ENCODE measurements around the gene DVL3. TPM values are rescaled to one million over a fixed set of nuclear protein-coding genes. Genes with fewer than 3 reads are reported as not detected.

The DVL3 gene
- total and polyA plus RNA-seq, 10 of the 15 experiments (the other 5 are each of a cell fraction or from before 2014, with no cell fraction given) = 2.2 to 39.7 (median 14.5) TPM

- POLR2A ChIA-PET = interaction anchor here (0.6 kb wide), 1 partner anchor 1192 kb away, joined by 4 read pairs; no protein-coding TSS in a partner anchor
- Histone ChIP-seq H4K20me1 (ENCODE audit: control insufficient read depth, insufficient read depth) (peaks cover 3% of the 10 kb centered on the region; the same call in 1 of the 2 replicates), H3K27me3 (replicated peaks in 1 of 2; ENCODE audit: control insufficient read depth in 2 of 2, insufficient read depth in 2 of 2, low read length in 1 of 2) (no peaks in the 10 kb centered on the region), H3K9ac (ENCODE audit: control insufficient read depth, insufficient read depth, low read length) (no peak overlapping the region), H3K27ac (ENCODE audit: control insufficient read depth, insufficient read depth) (no peak overlapping the region), H3K9me3 (replicated peaks; ENCODE audit: control insufficient read depth, insufficient read depth, low read length) (no peaks in the 10 kb centered on the region), H3K4me3 (no peak overlapping the region), H3K4me1 (ENCODE audit: control insufficient read depth, insufficient read depth, low read length) (0 out of 2 replicates have a peak, but pooled peaks cover 4% of the 10 kb centered on the region), H3K4me2 (ENCODE audit: control insufficient read depth, insufficient read depth) (no peak overlapping the region), H3K79me2 (ENCODE audit: control insufficient read depth, insufficient read depth, low read length) (peaks cover 27% of the 10 kb centered on the region), H3K36me3 (ENCODE audit: control insufficient read depth in 2 of 2, insufficient read depth in 2 of 2, low read length in 1 of 2) (peaks cover 6 to 11% of the 10 kb centered on the region in 2 experiments; a peak in 3 of 4 replicates), H2AFZ (ENCODE audit: control insufficient read depth, low read depth, low read length) (no peak overlapping the region)
- SMC1A ChIA-PET (ENCODE audit: uncharacterized antibody, unreplicated experiment) = no interaction called here
- DNase-seq (ENCODE audit: low read depth, low spot score) (no peak), ATAC-seq (no peak), FAIRE-seq (no peak)
- intact Hi-C loops (cut with micrococcal nuclease; ENCODE audit: unreplicated experiment) = no loop called here
- in situ Hi-C loops (cut with MboI) = no loop called here
- WGBS (ENCODE audit: insufficient coverage, insufficient replicate concordance, low lambda C conversion rate, missing lambda C conversion rate) = 98% methylated on average over 17 of the region's 17 CpGs
- CTCF ChIA-PET = no interaction called here
- no TSS peak for BruUV-seq (replicated peaks)
- no peak for TF ChIP-seq ZBTB33 (IDR thresholded peaks at IDR 0.05)
- TF ChIP-seq, protein P1, sequence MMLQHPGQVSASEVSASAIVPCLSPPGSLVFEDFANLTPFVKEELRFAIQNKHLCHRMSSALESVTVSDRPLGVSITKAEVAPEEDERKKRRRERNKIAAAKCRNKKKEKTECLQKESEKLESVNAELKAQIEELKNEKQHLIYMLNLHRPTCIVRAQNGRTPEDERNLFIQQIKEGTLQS (IDR thresholded peaks at IDR 0.05; ENCODE audit: borderline replicate concordance, extremely low read depth, low read depth, low read length) = no peak
- TF ChIP-seq RFX5 (IDR thresholded peaks at IDR 0.05; ENCODE audit: low read depth, low read length) = no peak
- no peak for TF ChIP-seq SP1 (IDR thresholded peaks at IDR 0.05; ENCODE audit: low read depth, low read length)
- TF ChIP-seq POU2F2 (IDR thresholded peaks at IDR 0.05; ENCODE audit: borderline replicate concordance, low read depth, low read length) = no peak
- RAD21 ChIA-PET (ENCODE audit: unreplicated experiment) = no interaction called here
Measured at GRCh38 chr3:184188080-184188479, 32.9 kb downstream of the DVL3 start.

- DNase-seq (ENCODE audit: low read depth, low spot score) (no peak), FAIRE-seq (no peak), ATAC-seq (no peak)
- Histone ChIP-seq H3K36me3 (ENCODE audit: control insufficient read depth in 2 of 2, insufficient read depth in 2 of 2, low read length in 1 of 2) (peaks cover 10 to 22% of the 10 kb centered on the region in 2 experiments; a peak in 3 of 4 replicates), H3K4me2 (ENCODE audit: control insufficient read depth, insufficient read depth) (no peak overlapping the region), H4K20me1 (ENCODE audit: control insufficient read depth, insufficient read depth) (peaks cover 3% of the 10 kb centered on the region; the same call in 1 of the 2 replicates), H3K79me2 (ENCODE audit: control insufficient read depth, insufficient read depth, low read length) (peaks cover 27% of the 10 kb centered on the region), H3K27me3 (replicated peaks in 1 of 2; ENCODE audit: control insufficient read depth in 2 of 2, insufficient read depth in 2 of 2, low read length in 1 of 2) (no peaks in the 10 kb centered on the region), H3K9me3 (replicated peaks; ENCODE audit: control insufficient read depth, insufficient read depth, low read length) (no peaks in the 10 kb centered on the region), H3K27ac (ENCODE audit: control insufficient read depth, insufficient read depth) (no peak overlapping the region), H2AFZ (ENCODE audit: control insufficient read depth, low read depth, low read length) (no peak overlapping the region), H3K9ac (ENCODE audit: control insufficient read depth, insufficient read depth, low read length) (no peak overlapping the region), H3K4me3 (no peak overlapping the region), H3K4me1 (ENCODE audit: control insufficient read depth, insufficient read depth, low read length) (0 out of 2 replicates have a peak, but pooled peaks cover 4% of the 10 kb centered on the region)
- POLR2A ChIA-PET = no interaction called here
- SMC1A ChIA-PET (ENCODE audit: uncharacterized antibody, unreplicated experiment) = no interaction called here
- intact Hi-C loops (cut with micrococcal nuclease; ENCODE audit: unreplicated experiment) (no loop called here), in situ Hi-C loops (cut with MboI) (no loop called here)
- TF ChIP-seq NR2F1 (conservative IDR thresholded peaks at IDR 0.05) (no peak), STAT1 (conservative IDR thresholded peaks at IDR 0.05) (no peak)
- CTCF ChIA-PET = no interaction called here
- BruUV-seq (replicated peaks) = no TSS peak
- 96% methylated on average over 13 of the region's 13 CpGs for WGBS (ENCODE audit: insufficient coverage, insufficient replicate concordance, low lambda C conversion rate, missing lambda C conversion rate)
- RAD21 ChIA-PET (ENCODE audit: unreplicated experiment) = no interaction called here
Measured at GRCh38 chr3:184189421-184189820, 34.2 kb downstream of the DVL3 start.
